RCC 7860 (cell line): ENCODE data around the gene WNT10A.
"Not testable (repeated sequence)": the region's sequence is repeated elsewhere in the genome, so short reads cannot be mapped to it uniquely, and the experiment has no call there.

Experiments used
- DNase-seq: peaks from one replicate; pipeline ENCODE4 v3.0.0-alpha.2; 2015; ENCODE audit warnings: low spot score
- FAIRE-seq: peaks from 2 replicates; lab custom pipeline; 2012; peaks lifted over from hg19 to GRCh38; lab: Jason Lieb, UNC

Gene WNT10A

DNA sequence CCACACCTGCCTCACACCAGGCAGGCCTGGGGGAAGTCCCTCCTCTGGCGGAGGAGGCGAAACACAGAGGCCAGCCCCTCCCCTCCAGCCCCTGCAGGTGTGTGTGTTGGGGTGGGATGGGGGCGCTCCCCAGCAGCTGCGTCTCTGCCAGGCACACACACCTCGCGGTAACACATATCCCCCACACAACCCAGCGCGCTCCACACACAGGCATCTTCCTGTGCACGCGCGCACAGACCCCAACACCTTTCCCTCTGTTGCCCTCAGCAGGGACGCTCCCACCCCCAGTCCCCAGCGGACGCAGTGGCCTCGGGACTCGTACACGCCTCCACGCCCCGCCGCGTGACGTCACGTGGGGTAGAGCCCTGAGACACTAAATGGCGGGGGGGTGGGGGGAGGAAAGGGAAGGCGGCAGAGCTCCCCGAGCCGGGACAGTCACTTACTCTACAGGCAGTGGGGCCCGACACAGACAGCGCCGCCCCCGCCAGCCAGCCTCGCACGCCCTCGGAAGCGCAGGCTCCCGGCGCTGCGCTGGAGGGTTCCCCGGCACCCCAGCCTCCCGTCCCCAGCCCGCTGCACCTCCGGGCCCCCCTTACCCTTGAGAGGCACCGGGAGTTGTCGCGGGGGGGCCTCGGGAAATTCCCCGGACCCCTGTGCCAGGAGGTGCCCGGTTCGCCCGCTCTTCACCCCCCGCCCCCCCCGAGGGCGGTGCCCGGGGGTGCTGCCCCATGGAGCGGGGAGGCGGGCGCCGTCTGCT lies at the start of gene WNT10A:
TSS of gene WNT10A (plus strand) at position 751 of the 757 bp plus-strand sequence. CDS start 144 bp downstream, outside the sequence.
- FAIRE-seq (no peak), DNase-seq (no peak)

DNA sequence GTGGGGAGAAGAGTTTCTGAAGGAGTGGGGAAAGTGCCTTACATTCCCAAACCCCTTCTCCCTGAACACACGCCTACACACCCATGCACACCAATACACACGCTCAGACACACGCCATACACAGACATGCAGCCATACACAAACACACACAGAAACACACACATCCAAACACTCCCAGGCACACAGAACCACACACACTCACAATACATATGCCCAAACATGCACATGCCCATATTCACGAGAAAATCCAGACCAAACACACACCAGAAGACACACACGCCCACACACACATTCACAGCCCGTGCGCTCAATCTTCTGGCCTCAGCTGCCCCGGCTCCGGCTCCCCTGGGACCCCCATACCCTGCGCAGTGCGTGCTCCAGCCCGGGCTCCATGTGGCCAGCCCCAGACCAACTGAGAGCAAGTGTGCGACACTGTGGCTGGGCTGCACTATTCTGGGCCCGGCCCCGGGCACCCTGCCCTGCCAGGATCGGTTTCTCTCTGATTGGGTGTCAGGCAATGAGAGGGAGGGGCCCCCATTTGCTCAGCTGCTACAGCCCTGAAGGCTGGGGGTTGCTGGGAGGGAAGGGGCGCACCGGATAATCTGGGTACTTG lies 49.2 kb upstream of the WNT10A start, which contains the start of gene PRKAG3:
TSS of gene PRKAG3 (minus strand) at position 426 of the 613 bp plus-strand sequence.
- DNase-seq (no peak), FAIRE-seq (no peak)

DNA sequence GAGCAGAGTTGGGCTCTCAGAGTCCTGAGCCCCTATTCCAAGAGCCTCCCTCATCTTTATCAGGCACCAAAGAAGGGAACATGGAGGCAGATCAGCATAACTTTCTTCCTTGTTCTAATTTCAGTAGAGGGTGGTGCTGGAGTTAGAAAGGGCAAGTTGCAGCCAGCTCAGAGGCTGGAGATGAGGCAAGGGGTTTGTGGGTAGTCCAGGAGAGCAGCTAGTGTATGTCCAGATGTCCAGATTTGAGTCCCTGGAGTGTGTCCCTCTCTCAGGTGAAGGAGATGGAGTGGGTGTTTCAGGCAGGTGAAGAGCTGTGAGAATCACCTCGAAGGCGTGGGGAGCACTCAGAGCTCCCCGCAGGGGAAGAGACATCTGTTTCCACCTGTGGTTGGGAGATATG lies 48.6 kb upstream of the WNT10A start:
- FAIRE-seq (no peak), DNase-seq (no peak)

DNA sequence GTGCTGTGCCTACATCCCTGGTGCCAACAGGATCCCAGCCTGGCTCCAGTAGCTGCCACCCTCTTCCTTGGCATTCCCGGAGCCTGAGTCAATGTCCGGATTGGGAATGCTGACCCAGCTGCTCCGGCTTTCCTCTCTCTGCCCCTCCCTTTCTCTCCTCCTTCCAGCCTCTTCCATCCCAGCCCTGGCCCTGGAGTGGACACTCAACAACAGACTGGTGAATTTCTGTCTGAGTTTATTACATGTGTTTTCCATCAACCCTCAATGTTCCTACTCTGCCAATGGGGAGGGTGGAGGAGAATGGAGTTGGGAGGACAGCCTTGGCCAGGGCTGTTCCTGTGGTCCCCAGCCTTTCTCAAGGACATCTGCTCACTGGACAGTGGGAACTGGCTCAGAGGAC lies 48.1 kb upstream of the WNT10A start:
- FAIRE-seq, result peak; percentile 28
- peak; percentile 56 for DNase-seq

DNA sequence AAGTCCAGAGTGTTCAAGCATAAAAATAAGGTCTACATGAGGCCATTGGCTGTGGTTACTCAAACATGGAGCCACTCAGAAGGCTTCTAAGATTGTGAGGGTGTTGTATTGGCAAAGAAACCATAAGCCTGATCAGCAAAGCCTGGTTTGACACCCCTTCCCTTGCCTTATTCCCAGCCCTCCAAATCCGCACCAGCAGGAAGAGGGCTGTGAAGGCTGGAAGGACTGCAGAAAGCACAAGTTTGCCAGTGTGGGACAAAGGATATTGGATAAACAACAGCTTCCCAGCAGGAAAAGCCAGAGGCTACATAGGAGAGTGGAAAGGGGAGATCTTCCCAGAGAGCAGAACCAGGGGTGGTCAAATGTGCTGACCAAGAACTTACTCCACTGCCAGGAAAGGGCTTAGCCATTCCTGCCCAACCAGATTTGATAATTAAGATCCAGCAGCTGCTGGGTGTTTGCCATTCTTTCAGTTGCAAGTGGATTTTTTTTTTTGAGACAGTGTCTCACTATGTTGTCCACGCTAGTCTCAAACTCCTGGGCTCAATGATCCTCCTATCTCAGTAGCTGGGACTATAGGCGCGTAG lies 47.5 kb upstream of the WNT10A start:
- no peak for DNase-seq
- FAIRE-seq, result no peak

DNA sequence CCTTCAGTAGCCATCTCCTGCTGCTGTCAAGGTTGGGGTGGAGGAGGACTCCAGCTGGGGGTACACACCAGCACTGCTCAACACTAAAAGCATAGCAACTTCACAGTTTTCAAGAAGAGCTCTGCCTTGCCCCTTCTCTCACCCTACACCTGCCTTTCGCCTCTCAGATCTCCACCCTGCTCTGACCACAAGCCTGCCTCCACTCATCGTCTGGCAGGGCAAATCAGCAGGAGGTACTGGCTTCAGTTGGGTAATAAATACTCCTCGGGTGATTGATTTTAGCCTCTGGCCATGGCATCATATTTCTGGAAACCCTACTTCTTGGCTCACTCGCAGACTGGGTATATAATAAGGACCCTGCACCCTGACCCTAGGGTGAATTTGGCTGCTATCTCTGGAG lies 46.0 kb upstream of the WNT10A start:
- FAIRE-seq (no peak), DNase-seq (no peak)

DNA sequence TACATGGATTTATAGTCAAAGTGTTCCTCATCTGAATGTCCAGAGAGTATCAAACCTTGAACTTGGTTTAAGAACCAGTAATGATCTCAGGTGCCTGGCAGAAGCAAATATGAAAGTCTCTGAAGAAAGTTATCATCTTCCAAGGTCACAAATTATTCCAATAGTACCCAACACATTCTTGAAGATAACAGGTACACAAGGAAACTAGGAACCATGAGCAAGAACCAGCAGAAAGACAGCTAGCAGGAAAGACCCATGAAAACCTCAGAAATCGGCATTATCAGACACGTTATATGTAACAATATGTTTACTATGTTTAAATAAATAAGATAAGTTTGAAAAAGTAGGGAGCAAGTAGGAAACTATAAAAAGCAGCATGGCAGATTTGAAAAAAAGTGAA lies 43.2 kb upstream of the WNT10A start:
- DNase-seq (no peak), FAIRE-seq (no peak)

DNA sequence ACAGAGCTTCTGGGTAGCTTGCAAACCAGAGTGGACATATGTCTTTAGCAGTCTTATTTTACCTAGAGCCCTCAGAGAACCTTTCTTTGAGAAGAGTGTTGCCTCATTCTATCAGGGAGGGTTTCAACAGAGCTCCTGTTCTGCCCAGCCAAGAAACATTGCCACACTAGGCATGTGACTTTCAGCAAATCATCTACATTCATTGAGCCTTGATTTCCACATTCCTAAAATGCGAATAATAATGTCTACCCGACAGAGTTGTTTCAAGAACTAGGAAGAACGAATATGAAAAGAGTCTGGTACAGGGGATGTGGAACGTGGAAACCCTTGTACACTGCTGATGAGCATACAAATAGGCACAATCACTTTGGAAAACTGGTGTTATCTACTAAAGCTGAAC lies 41.2 kb upstream of the WNT10A start:
- FAIRE-seq (no peak), DNase-seq (no peak)

DNA sequence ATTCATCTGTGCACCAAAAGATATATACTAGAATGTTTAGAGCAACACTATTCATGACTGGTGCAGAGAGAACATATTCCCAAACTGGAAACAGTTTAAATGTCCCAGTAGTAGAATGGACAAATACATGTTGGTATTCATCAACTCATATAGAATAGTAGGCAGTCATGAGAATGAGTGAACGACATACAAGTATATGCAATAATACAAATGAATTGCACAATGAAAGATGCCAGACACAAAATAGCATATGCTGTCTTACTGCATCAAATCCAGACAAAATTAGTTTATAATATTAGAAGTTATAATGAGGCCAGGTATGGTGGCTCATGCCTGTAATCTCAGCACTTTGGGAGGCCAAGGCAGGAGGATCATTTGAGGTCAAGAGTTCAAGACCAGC lies 40.8 kb upstream of the WNT10A start:
- no peak for DNase-seq
- FAIRE-seq, result no peak

DNA sequence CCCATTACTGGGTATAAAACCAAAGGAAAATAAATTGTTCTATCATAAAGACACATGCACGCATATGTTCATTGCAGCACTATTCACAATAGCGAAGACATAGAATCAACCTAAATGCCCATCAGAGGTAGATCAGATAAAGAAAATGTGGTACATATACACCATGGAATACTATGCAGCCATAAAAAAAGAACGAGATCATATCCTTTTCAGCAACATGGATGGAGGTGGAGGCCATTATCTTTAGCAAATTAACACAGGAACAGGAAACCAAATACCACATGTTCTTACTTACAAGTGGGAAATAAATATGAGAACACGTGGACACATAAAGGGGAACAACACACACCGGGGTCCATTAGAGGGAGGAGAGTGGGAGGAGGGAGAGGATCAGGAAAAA lies 36.3 kb upstream of the WNT10A start:
- DNase-seq, FAIRE-seq: not testable (repeated sequence)

DNA sequence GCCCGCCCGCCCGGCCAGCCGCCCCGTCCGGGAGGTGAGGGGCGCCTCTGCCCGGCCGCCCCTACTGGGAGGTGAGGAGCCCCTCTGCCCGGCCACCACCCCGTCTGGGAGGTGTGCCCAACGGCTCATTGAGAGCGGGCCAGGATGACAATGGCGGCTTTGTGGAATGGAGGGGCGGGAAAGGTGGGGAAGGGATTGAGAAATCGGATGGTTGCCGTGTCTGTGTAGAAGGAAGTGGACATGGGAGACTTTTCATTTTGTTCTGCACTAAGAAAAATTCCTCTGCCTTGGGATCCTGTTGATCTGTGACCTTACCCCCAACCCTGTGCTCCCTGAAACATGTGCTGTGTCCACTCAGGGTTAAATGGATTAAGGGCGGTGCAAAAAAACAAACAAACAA lies 33.7 kb upstream of the WNT10A start:
- FAIRE-seq, DNase-seq: not testable (repeated sequence)

DNA sequence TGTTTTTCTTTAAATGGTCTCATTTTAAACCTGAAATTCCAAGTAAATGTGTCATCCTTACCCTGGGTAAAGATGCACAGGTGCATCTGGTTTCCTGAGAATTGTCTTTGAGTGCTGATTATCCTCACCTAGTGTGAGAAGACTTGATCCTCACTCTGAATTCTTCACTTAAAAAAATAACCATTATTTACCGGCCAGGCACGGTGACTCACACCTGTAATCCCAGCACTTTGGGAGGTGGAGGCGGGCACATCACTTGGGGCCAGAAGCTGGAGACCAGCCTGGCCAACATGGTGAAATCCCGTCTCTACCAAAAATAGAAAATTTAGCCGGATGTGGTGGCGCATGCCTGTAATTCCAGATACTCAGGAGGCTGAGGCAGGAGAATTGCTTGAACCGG lies 30.9 kb upstream of the WNT10A start:
- peak; percentile 70 for FAIRE-seq
- DNase-seq, result peak; percentile 80

DNA sequence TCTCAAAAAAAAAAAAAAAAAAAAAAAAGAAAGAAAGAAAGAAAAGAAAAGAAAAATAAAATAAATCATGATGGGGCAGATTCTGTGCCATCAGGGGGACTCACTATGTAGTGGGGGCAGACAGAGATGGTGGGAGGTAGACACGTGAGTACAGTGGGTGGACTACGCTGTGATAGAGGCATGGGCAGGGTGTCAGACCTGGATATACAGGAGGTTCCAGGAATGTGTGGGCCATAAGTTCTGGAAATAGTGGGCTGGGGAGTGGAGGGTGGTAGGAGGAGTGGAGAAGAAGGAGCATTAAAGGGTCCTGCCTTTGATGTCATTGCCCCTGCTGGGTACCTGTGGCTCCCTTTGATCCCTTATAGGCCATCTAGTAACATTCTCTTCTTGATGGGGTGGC lies 29.9 kb upstream of the WNT10A start:
- no peak for DNase-seq

DNA sequence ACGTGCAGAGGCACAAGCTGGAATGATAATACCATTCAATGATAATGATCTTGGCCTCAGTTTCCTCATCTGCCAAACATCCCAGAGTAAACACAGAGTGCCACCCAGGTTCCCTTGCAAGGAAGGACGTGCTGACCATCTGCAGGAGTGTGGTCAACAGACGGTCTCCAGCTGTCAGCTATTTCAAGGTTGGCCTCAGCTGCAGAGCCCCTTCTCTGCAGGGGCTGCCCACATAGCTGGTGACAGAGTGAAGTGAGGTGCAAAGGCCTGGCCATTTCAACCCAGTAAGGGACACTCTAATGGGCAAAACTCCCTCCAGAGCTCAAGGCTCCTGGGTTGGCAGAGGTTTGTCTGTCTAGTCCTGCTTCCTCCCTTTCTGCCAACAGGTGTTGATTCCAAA lies 29.4 kb upstream of the WNT10A start:
- DNase-seq, result no peak
- FAIRE-seq, result no peak

More for the DNA sequence above, 29.9 kb upstream of the WNT10A start:
- no peak for FAIRE-seq

DNA sequence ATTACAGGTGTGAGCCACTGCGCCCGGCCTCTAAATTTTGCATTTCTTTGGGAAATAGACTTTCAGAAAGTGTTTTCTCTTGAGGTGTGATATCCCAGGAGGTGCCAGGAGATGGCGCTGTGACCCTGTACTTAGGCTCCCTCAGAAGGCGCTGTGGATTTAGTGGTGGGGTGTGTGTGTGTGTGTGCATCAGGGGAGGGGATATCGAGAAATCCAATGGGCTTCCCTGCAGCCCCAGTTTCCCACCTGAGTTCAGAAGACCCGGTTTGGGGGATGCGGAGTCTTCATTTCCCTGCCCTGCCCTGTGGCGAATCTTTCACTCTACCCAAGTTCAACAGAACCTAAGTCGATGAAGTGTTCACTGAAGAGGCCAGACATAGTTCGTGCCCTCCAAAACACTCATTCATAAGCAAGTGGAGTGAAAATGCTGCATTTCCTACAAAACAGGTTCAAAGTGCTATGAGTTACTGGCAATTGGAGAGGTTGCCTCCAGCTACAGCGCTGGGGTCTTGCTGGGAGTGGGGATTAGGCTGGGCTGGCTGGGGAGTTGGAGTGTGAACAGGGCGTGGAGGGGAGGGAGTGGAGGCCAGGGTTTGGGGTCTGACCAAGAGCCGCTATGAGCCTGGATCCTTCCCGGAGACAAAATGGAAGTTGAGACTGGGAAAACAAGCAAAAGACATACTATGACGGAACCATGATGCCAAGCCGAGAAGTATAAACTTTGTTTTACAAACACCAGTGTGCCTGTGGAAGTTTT lies 27.6 kb upstream of the WNT10A start:
- no peak for FAIRE-seq
- peak; percentile 46 for DNase-seq

DNA sequence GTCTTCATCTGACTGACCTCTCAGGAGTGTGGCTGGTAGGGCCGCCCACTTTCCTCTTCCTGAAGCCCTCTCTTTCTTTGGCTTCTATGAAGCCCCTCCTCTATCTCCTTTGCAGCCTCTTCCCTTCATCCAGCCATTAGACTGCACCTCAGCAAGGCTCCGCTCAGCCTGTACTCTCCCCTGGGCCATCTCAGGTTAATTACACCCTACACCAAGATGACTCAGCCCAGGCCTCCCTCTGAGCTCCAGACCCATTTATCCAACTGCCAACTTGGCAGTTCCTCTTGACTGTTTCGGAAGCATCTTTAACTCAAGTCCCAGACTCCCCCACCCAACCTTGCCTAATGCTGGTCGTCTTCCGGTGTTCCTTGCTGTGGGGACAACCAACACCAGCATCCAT lies 26.9 kb upstream of the WNT10A start:
- peak; percentile 85 for DNase-seq
- peak; percentile 86 for FAIRE-seq

DNA sequence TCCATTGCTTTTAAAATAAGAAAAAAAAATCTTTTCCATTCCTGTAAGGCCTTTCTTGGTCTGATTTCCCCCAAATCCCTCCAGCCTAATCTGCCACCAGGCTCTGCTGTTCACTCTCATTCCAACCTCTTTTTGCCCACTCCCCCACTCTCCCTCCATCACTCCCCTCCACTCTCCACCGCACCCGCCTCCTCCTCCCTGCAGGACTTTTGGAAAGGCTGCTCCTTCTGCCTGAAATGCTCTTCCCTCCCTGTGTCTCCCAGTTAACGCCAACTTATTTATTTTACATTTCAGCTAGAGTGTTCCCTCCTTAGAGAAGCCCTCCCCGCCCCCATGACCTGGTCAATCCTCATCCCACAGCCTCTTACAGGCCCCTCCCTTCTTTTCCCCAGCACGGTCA lies 25.8 kb upstream of the WNT10A start:
- DNase-seq, result no peak
- no peak for FAIRE-seq

DNA sequence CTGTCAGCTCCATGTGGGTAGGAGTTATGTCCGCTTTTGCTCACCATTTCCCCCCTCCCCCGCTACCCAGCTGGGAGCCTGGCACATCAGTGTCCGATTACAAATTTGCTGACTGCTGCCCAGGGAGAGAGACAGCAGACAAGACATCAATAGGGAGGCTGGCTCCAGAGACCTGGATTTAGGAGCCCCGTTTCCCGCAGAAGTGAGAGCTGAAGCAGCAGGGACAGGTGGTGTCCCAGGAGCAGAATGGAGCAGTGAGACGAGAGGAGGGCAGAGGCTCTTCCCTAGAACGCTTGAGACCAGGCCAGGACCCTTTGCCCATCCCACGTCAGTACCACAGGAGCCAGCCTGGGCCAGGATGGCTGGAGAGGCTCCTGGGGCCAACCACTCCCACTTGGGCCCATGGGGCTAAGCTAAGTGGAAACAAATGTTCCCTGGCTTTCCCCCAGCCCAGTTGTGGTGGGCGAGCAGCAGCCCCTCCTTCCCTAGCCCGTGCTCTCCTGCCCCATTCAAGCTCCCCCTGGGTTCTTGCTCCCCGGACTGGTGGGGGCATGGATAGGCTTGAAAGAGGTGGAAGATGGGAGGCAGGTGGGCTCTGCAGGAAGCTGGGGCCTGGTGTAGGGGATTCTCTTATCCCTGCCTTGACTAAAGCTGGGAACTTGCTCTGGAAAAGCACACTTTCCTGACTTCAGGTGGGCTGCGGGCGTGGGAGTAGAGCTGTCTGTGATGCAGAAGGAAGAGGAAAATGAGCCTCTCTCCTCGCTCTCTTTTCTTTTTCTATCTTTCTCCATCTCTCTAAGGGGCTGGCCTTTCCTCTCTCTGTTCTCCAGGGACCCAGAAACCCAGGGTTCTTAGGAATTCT lies 25.1 kb upstream of the WNT10A start:
- no peak for FAIRE-seq

DNA sequence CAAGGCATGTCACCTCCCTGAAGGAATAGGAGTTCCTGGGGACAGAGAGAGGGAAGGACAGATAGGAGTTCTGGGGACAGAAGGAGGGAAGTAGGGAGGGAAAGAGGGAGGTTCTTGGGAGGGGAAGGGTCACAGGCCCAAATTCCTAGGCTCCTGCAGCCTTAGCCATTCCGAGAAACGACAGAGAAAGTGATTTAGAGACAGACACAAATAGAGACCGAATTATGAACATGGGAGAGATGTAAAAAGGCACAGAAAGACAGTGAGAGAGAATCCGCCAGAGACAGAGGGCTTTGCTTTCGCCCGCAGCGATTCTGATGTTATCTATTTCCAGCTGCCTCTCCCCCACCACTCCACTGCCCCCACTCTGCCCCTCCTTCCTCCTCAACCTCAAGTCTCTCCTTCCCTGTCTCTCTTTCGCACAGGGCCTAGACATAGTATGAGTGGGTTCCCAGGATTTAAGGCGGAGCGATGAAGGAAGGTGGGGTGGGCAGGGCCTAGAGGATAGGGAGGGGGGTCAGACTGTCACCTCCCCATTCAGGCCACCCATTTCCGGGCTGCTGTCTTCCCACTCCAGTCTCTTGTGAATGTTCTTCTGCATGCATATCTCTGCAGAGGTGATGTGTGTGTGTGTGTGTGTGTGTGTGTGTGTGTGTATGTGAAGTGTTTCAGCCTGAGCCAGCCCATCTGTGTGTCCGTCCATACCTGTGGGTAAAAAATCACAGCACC lies 24.3 kb upstream of the WNT10A start:
- DNase-seq, result no peak
- FAIRE-seq, result no peak

More for the DNA sequence above, 25.1 kb upstream of the WNT10A start:
- DNase-seq, result no peak

DNA sequence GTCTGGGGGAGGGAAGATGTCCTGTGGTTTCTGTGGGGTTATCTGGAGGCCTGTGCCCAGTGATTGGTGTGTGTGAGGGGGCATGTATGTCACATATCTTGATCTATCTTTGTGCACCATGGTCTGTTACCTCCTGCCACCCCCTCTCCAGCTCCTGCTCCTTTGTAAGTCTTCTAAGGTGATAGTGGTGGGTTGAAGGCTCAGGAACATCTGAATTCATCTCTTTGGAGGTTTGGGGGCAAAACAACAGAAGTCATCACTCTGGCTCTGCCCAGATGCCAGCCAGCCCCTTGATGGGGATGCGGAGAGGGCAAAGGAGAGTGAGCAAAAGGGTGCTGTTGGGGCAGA lies 23.8 kb upstream of the WNT10A start:
- FAIRE-seq, result no peak
- DNase-seq, result no peak
